Rectal smooth muscle tissue (tissue), 1 donor: ENCODE data around the gene PCSK4.

Source experiments
- H3K27ac ChIP-seq: one replicate; pipeline ENCODE4 v1.7.0; 2013; ENCODE audit warnings: low read depth, low read length, inconsistent platforms
- H3K27me3 ChIP-seq: one replicate; pipeline ENCODE4 v1.7.0; 2013; ENCODE audit warnings: low read length; ENCODE audit not compliant: control insufficient read depth, insufficient read depth
- H3K36me3 ChIP-seq: one replicate; pipeline ENCODE4 v1.7.0; 2013; ENCODE audit warnings: low read length; ENCODE audit not compliant: control insufficient read depth, insufficient read depth
- H3K4me1 ChIP-seq: one replicate; pipeline ENCODE4 v1.7.0; 2013; ENCODE audit warnings: low read length; ENCODE audit not compliant: control insufficient read depth, insufficient read depth
- H3K4me3 ChIP-seq: one replicate; pipeline ENCODE4 v1.7.0; 2013; ENCODE audit warnings: low read length
- H3K9ac ChIP-seq: one replicate; pipeline ENCODE4 v1.7.0; 2013; ENCODE audit warnings: low read length

PCSK4 gene

DNA sequence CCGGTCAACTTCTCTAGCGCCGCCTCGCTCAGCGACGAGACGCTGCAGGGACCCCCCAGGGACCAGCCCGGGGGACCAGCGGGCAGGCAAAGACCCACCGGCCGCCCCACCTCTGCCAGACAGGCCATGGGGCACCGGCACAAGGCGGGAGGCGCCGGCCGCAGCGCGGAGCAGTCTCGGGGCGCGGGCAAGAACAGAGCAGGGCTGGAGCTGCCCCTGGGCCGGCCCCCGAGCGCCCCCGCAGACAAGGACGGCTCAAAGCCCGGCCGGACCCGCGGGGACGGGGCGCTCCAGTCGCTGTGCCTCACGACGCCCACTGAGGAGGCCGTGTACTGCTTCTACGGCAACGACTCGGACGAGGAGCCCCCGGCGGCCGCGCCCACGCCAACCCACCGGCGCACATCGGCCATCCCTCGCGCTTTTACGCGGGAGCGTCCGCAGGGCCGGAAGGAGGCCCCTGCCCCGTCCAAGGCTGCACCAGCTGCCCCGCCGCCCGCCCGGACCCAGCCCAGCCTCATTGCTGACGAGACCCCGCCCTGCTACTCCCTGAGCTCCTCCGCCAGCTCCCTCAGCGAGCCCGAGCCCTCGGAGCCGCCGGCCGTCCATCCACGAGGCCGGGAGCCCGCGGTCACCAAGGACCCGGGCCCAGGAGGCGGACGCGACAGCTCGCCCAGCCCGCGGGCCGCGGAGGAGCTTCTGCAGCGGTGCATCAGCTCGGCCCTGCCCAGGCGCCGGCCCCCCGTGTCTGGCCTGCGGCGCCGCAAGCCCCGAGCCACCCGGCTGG lies 22.5 kb downstream of the PCSK4 start:
- Histone ChIP-seq H3K9ac (no peak overlapping the region), H3K4me3 (peak overlapping the region; percentile 21), H3K27ac (no peak overlapping the region), H3K27me3 (peaks cover 50% of the 10 kb centered on the region), H3K36me3 (no peaks in the 10 kb centered on the region), H3K4me1 (peaks cover 7% of the 10 kb centered on the region)

DNA sequence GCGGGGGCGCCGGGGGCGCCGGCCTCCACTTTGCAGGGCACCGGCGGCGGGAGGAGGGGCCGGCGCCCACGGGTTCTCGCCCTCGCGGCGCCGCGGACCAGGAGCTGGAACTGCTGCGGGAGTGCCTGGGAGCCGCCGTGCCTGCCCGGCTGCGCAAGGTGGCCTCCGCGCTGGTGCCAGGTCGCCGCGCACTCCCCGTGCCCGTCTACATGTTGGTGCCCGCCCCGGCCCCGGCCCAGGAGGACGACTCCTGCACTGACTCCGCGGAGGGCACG lies 23.0 kb downstream of the PCSK4 start:
- H3K27me3 ChIP-seq = peaks cover 44% of the 10 kb centered on the region
- H3K36me3 ChIP-seq = no peaks in the 10 kb centered on the region
- peaks cover 7% of the 10 kb centered on the region for H3K4me1 ChIP-seq
- H3K4me3 ChIP-seq = no peak overlapping the region
- H3K9ac ChIP-seq = no peak overlapping the region
- no peak overlapping the region for H3K27ac ChIP-seq

DNA sequence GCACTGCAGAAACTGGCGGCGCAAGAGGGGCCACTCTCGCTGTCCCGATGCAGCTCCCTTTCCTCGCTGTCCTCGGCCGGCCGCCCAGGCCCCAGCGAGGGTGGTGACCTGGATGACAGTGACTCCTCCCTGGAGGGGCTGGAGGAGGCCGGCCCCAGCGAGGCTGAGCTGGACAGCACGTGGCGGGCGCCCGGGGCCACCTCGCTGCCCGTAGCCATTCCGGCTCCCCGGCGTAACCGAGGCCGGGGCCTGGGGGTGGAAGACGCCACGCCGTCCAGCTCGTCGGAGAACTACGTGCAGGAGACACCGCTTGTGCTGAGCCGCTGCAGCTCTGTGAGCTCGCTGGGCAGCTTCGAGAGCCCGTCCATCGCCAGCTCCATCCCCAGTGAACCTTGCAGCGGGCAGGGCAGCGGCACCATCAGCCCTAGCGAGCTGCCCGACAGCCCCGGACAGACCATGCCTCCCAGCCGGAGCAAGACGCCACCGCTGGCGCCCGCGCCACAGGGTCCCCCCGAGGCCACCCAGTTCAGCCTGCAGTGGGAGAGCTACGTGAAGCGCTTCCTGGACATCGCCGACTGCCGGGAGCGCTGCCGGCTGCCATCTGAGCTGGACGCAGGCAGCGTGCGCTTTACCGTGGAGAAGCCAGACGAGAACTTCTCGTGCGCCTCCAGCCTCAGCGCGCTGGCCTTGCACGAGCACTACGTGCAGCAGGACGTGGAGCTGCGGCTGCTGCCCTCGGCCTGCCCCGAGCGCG lies 23.5 kb downstream of the PCSK4 start:
- peaks cover 7% of the 10 kb centered on the region for H3K4me1 ChIP-seq
- no peak overlapping the region for H3K9ac ChIP-seq
- H3K27ac ChIP-seq = no peak overlapping the region
- peaks cover 39% of the 10 kb centered on the region for H3K27me3 ChIP-seq
- no peak overlapping the region for H3K4me3 ChIP-seq
- no peaks in the 10 kb centered on the region for H3K36me3 ChIP-seq

DNA sequence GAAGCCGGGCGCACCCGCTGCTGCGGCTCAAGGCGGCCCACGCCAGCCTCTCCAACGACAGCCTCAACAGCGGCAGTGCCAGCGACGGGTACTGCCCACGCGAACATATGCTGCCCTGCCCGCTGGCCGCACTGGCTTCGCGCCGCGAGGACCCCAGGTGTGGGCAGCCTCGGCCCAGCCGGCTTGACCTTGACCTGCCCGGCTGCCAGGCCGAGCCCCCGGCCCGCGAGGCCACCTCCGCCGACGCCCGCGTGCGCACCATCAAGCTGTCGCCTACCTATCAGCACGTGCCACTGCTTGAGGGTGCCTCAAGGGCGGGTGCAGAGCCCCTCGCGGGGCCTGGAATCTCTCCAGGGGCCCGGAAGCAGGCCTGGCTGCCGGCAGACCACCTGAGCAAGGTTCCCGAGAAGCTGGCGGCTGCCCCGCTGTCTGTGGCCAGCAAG lies 24.1 kb downstream of the PCSK4 start:
- H3K27ac ChIP-seq = no peak overlapping the region
- H3K9ac ChIP-seq = no peak overlapping the region
- H3K4me1 ChIP-seq = peaks cover 3% of the 10 kb centered on the region
- H3K4me3 ChIP-seq = no peak overlapping the region
- H3K27me3 ChIP-seq = peaks cover 33% of the 10 kb centered on the region
- H3K36me3 ChIP-seq = no peaks in the 10 kb centered on the region

DNA sequence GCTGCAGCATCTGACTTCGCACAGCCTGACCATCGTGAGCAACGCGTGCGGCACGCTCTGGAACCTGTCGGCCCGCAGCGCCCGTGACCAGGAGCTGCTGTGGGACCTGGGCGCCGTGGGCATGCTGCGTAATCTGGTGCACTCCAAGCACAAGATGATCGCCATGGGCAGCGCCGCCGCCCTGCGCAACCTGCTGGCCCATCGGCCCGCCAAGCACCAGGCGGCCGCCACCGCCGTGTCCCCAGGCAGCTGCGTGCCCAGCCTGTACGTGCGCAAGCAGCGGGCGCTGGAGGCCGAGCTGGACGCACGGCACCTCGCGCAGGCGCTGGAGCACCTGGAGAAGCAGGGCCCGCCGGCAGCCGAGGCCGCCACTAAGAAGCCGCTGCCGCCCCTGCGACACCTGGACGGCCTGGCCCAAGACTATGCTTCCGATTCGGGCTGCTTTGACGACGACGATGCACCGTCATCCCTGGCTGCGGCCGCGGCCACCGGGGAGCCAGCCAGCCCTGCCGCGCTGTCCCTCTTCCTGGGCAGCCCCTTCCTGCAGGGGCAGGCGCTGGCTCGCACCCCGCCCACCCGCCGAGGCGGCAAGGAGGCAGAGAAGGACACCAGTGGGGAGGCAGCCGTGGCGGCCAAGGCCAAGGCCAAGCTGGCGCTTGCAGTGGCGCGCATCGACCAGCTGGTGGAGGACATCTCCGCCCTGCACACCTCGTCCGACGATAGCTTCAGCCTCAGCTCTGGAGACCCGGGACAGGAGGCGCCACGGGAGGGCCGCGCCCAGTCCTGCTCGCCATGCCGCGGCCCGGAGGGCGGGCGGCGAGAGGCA lies 24.7 kb downstream of the PCSK4 start:
- Histone ChIP-seq H3K27ac (no peak overlapping the region), H3K4me3 (no peak overlapping the region), H3K36me3 (no peaks in the 10 kb centered on the region), H3K9ac (no peak overlapping the region), H3K4me1 (no peaks in the 10 kb centered on the region), H3K27me3 (peaks cover 27% of the 10 kb centered on the region)

DNA sequence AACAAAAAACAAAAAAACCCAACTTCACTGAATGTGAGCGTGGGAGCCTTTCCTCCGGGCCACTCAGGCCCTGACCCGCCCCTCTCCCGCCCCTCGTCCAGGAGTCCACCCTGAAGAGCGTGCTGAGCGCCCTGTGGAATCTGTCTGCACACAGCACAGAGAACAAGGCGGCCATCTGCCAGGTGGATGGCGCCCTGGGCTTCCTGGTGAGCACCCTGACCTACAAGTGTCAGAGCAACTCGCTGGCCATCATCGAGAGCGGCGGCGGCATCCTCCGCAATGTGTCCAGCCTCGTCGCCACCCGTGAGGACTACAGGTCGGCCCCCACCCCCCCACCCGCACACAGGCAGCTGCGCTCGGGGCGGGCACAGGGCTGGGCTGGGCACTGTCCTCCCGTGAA lies 28.3 kb downstream of the PCSK4 start:
- no peak overlapping the region for H3K27ac ChIP-seq
- H3K4me1 ChIP-seq = no peaks in the 10 kb centered on the region
- H3K27me3 ChIP-seq = peaks cover 17% of the 10 kb centered on the region
- H3K4me3 ChIP-seq = no peak overlapping the region
- no peaks in the 10 kb centered on the region for H3K36me3 ChIP-seq
- H3K9ac ChIP-seq = no peak overlapping the region

DNA sequence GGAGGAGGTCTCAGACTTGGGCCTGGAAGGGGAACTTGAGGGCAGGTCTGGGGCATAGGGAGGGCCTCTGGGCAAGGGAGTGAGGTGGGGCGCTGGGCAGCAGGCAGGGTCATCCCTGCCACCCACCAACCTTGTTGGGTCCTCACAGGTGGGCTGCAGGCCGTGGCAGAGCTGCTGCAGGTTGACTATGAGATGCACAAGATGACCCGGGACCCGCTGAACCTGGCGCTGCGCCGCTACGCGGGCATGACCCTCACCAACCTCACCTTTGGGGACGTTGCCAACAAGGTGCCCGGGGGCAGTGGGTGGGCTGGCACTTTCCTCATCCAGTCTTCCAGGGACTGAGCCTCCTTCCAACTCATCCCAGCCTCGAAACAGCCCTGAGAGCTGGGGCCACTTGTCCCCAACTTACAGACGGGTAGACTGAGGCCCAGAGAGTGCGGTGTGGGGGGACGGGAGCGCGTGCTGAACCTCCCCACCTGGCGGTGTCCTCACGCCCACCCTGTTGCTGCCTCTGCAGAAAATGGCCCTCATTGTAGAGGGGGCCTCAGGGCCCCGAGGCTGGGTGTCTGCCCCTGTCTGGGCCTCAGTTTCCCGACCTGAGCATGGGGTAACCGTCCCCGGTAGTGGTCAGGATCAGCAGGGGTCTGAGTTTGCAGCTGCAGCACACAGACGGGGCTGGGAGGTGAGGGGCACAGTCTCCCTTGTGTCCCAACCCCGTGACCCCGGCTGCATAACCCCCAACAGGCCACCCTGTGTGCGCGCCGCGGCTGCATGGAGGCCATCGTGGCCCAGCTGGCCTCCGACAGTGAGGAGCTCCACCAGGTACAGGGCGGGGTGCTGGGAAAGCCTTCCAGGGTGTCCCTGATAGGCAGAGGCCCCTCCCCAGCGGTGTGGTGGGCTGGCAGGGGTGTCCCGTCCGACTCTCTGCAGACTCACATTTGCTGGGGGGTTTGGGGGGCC lies 29.8 kb downstream of the PCSK4 start:
- Histone ChIP-seq H3K36me3 (no peaks in the 10 kb centered on the region), H3K27me3 (peaks cover 22% of the 10 kb centered on the region), H3K4me3 (no peak overlapping the region), H3K4me1 (no peaks in the 10 kb centered on the region), H3K9ac (no peak overlapping the region), H3K27ac (no peak overlapping the region)

DNA sequence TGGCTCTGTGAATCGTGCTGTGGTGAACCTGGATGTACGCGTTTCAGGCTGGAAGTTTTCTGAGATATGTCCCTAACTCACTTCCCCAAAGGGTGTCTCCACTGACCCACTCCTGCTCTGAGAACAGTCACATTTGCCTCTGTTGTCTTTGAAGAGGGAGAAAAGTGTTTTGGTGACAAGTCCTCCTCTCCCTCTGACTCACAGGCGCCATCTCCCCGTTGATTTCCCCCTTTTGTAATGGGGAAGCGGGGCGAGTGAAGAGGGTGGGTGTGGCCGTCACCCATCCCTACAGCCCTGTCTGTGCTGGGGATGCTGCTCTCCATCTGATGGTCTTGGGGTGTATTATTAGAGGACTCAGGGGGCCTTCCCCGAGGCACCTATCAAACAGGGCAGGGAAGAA lies 30.7 kb downstream of the PCSK4 start:
- H3K27ac ChIP-seq = no peak overlapping the region
- H3K36me3 ChIP-seq = no peaks in the 10 kb centered on the region
- no peak overlapping the region for H3K4me3 ChIP-seq
- H3K4me1 ChIP-seq = no peaks in the 10 kb centered on the region
- H3K27me3 ChIP-seq = peaks cover 24% of the 10 kb centered on the region
- no peak overlapping the region for H3K9ac ChIP-seq

DNA sequence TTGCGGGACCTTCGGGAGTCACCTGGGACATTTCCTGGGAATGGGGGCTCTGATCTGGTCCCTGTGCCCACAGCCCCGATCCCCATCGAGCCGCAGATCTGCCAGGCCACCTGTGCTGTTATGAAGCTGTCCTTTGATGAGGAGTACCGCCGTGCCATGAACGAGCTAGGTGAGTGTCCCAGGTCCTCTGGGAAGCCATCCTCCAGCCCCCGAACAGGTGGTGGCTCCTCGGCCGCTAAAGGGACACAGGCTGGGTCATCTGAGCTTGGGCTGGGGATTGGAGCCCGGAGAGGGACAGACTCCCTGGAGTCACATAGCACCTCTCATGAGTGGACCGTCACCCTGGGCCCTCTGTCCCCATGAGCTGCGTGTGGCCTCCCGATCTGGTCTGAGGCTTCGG lies 32.3 kb downstream of the PCSK4 start:
- Histone ChIP-seq H3K27me3 (peaks cover 36% of the 10 kb centered on the region), H3K9ac (no peak overlapping the region), H3K27ac (no peak overlapping the region), H3K4me3 (no peak overlapping the region), H3K36me3 (no peaks in the 10 kb centered on the region), H3K4me1 (no peaks in the 10 kb centered on the region)

DNA sequence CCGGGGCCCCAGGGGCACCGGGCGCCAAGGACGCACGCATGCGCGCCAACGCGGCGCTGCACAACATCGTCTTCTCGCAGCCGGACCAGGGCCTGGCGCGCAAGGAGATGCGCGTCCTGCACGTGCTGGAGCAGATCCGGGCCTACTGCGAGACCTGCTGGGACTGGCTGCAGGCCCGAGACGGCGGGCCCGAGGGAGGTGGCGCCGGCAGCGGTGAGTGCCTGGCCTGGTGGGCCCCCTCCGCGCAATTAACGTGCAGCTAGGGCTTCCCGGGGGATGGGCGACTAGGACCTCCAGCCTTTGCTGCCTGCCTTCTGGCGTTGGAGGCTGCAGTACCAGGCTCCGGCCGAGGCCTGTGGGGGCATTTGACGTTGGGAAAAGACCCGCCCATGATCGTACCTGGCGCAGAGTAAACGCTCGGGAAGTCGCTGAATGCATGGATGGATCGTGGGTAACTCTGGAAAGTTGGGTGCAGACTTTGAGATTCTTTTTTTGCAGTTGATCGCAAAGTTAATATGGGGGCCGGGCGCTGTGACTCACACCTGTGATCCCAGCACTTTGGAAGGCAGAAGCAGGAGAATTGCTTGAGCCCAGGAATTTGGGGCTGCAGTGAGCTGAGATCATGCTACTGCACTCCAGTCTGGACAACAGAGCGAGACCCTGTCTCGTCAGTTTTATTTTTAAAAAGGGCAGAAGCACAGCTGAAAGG lies 33.0 kb downstream of the PCSK4 start:
- Histone ChIP-seq H3K27ac (no peak overlapping the region), H3K36me3 (no peaks in the 10 kb centered on the region), H3K9ac (no peak overlapping the region), H3K27me3 (peaks cover 43% of the 10 kb centered on the region), H3K4me3 (no peak overlapping the region), H3K4me1 (no peaks in the 10 kb centered on the region)

DNA sequence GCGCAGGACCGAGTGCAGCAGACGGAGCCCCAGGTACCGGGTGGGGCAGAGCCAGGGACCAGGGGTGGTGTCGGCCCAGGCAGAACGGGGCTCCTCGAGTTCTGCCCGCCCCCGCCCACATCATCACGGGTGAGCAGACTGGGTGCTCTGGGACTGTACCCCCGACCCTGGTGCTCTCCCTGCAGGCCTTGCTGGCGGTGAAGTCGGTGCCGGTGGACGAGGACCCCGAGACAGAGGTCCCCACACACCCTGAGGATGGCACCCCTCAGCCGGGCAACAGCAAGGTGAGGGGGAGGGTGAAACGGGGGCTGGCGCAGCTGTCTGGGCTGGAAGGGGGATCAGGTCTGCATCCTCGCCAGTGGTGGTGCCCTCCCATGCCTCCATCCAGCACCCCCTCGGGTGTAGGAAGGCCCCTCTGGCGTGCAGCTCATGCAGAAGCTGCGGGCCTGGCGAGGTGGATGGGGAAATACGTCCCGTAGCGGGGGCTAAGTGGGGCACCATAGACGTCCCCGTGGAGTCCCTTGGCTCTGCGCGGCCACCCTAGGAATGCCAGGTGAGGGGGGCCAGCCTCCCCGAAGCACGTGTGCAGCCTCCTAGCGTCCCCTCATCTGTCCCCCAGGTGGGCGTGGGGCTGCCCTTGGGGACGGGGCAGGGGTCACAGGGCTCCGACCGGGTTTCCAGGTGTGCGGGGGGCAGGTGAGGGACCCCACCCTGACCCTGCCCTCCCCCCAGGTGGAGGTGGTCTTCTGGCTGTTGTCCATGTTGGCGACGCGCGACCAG lies 33.8 kb downstream of the PCSK4 start:
- Histone ChIP-seq H3K4me3 (no peak overlapping the region), H3K36me3 (no peaks in the 10 kb centered on the region), H3K27me3 (peaks cover 44% of the 10 kb centered on the region), H3K9ac (no peak overlapping the region), H3K27ac (no peak overlapping the region), H3K4me1 (no peaks in the 10 kb centered on the region)
